ENCODE data around the gene ARHGEF3. TPM values are rescaled to one million over a fixed set of nuclear protein-coding genes. Genes with fewer than 3 reads are reported as not detected.
A peak's percentile ranks its signal among the peaks of the same experiment; 100 is the strongest.

ARHGEF3 gene
- total RNA-seq, 1 donor from 2014 or later, result 17.4 TPM

DNA sequence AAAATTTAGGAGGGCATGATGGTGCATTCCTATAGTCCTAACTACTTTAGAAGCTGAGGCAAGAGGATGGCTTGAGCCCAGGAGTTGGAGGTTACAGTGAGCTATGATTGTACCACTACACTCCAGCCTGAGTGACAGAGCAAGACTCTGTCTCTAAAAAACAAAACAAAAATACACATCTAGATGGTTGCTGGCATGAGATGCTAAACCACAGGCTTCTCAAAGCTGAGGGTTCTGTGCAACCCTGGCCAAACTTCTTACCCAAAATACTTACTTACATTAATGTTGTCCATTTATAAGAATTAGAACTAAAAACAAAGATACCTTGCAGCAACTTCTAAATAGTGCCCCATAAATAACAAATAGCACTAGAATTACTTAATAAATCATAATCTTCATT, 14.3 kb upstream of the ARHGEF3 start:
- intact Hi-C loops (cut with DNase I), result no loop called here
- TF ChIP-seq POLR2A (IDR thresholded peaks at IDR 0.05) (no peak), POLR2AphosphoS5 (IDR thresholded peaks at IDR 0.05; ENCODE audit: insufficient read depth in 1 of 2, low read depth in 1 of 2) (no peak)
- TF ChIP-seq, protein P1, sequence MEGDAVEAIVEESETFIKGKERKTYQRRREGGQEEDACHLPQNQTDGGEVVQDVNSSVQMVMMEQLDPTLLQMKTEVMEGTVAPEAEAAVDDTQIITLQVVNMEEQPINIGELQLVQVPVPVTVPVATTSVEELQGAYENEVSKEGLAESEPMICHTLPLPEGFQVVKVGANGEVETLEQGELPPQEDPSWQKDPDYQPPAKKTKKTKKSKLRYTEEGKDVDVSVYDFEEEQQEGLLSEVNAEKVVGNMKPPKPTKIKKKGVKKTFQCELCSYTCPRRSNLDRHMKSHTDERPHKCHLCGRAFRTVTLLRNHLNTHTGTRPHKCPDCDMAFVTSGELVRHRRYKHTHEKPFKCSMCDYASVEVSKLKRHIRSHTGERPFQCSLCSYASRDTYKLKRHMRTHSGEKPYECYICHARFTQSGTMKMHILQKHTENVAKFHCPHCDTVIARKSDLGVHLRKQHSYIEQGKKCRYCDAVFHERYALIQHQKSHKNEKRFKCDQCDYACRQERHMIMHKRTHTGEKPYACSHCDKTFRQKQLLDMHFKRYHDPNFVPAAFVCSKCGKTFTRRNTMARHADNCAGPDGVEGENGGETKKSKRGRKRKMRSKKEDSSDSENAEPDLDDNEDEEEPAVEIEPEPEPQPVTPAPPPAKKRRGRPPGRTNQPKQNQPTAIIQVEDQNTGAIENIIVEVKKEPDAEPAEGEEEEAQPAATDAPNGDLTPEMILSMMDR (IDR thresholded peaks at IDR 0.05), result no peak
- Histone ChIP-seq H3K4me3 (no peak overlapping the region), H3K4me1 (peaks cover 26% of the 10 kb centered on the region), H3K36me3 (no peaks in the 10 kb centered on the region), H3K9me3 (no peaks in the 10 kb centered on the region), H3K27me3 (no peaks in the 10 kb centered on the region), H3K27ac (no peak overlapping the region)
- peak in 1 of 2 donors; percentile 22 for DNase-seq (ENCODE audit: extremely low spot score in 2 of 2)

DNA sequence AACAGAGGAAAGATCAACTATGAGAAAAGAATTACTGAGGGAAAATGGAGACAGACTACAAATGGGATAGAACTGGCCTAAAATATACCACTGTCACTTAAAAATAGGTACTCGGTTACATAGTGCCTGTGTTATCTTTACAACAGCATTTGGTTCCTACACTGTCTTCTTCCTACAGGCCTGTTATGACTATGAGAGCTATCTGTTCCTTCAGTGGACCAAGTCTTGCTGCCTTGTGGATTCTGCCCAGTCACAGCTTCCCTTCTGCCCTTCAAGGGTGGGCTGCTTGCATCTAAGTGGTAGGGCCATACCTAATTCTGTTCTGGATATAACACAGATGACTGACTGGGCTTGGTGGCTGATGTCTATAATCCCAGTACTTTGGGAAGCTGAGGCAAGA, 13.8 kb upstream of the ARHGEF3 start:
- H3K27me3 ChIP-seq, result no peaks in the 10 kb centered on the region
- H3K36me3 ChIP-seq, result no peaks in the 10 kb centered on the region
- H3K4me1 ChIP-seq, result peaks cover 31% of the 10 kb centered on the region
- no peak overlapping the region for H3K27ac ChIP-seq
- no peak for DNase-seq (ENCODE audit: extremely low spot score in 2 of 2)
- intact Hi-C loops (cut with DNase I), result no loop called here
- no peak overlapping the region for H3K4me3 ChIP-seq
- no peaks in the 10 kb centered on the region for H3K9me3 ChIP-seq
- TF ChIP-seq, protein P1 (IDR thresholded peaks at IDR 0.05), result no peak
- TF ChIP-seq POLR2AphosphoS5 (IDR thresholded peaks at IDR 0.05; ENCODE audit: insufficient read depth in 1 of 2, low read depth in 1 of 2), result no peak
- no peak for TF ChIP-seq POLR2A (IDR thresholded peaks at IDR 0.05)

GRCh38 chr3:56813653-56813960, 11.9 kb upstream of the ARHGEF3 start:
- TF ChIP-seq POLR2AphosphoS5 (IDR thresholded peaks at IDR 0.05; ENCODE audit: insufficient read depth in 1 of 2, low read depth in 1 of 2) (no peak), POLR2A (IDR thresholded peaks at IDR 0.05) (no peak)
- TF ChIP-seq, protein P1 (IDR thresholded peaks at IDR 0.05), result no peak
- no peaks in the 10 kb centered on the region for H3K9me3 ChIP-seq
- peaks cover 31% of the 10 kb centered on the region for H3K4me1 ChIP-seq
- H3K27ac ChIP-seq, result no peak overlapping the region
- H3K27me3 ChIP-seq, result no peaks in the 10 kb centered on the region
- H3K4me3 ChIP-seq, result no peak overlapping the region
- H3K36me3 ChIP-seq, result no peaks in the 10 kb centered on the region
- intact Hi-C loops (cut with DNase I), result no loop called here
- DNase-seq (ENCODE audit: extremely low spot score in 2 of 2), result peak in 1 of 2 donors; percentile 54

- no peak overlapping the region for H3K27ac ChIP-seq
- H3K4me1 ChIP-seq, result peaks cover 31% of the 10 kb centered on the region
- H3K36me3 ChIP-seq, result no peaks in the 10 kb centered on the region
- DNase-seq (ENCODE audit: extremely low spot score in 2 of 2), result peak in 1 of 2 donors; percentile 32
- intact Hi-C loops (cut with DNase I), result no loop called here
- H3K27me3 ChIP-seq, result no peaks in the 10 kb centered on the region
- no peaks in the 10 kb centered on the region for H3K9me3 ChIP-seq
- no peak for TF ChIP-seq POLR2A (IDR thresholded peaks at IDR 0.05)
- no peak for TF ChIP-seq POLR2AphosphoS5 (IDR thresholded peaks at IDR 0.05; ENCODE audit: insufficient read depth in 1 of 2, low read depth in 1 of 2)
- TF ChIP-seq, protein P1 (IDR thresholded peaks at IDR 0.05), result no peak
- H3K4me3 ChIP-seq, result no peak overlapping the region
Observed at GRCh38 chr3:56812754-56813652, 11.3 kb upstream of the ARHGEF3 start.

GRCh38 chr3:56811546-56812202, 9.9 kb upstream of the ARHGEF3 start:
- peaks cover 31% of the 10 kb centered on the region for H3K4me1 ChIP-seq
- intact Hi-C loops (cut with DNase I), result no loop called here
- H3K9me3 ChIP-seq, result no peaks in the 10 kb centered on the region
- DNase-seq (ENCODE audit: extremely low spot score in 2 of 2), result no peak
- no peak overlapping the region for H3K4me3 ChIP-seq
- H3K27me3 ChIP-seq, result no peaks in the 10 kb centered on the region
- H3K36me3 ChIP-seq, result no peaks in the 10 kb centered on the region
- TF ChIP-seq, protein P1 (IDR thresholded peaks at IDR 0.05), result no peak
- TF ChIP-seq POLR2A (IDR thresholded peaks at IDR 0.05) (no peak), POLR2AphosphoS5 (IDR thresholded peaks at IDR 0.05; ENCODE audit: insufficient read depth in 1 of 2, low read depth in 1 of 2) (no peak)
- no peak overlapping the region for H3K27ac ChIP-seq
